SK-N-SH (cell line): ENCODE results near the gene ZNF592.

Experiments used
- RAD21 ChIP-seq: IDR thresholded peaks from 2 replicates; pipeline ENCODE4 v1.6.1; 2012; ENCODE audit warnings: mild to moderate bottlenecking, low read length
- TF ChIP-seq, protein P1 (sequence below): IDR thresholded peaks from 2 replicates; pipeline ENCODE4 v1.6.1; 2012; ENCODE audit warnings: mild to moderate bottlenecking, low read depth, low read length, moderate library complexity
- TF ChIP-seq, protein P2 (sequence below): fragments of 200-600 bp; sonication (generic); IDR thresholded peaks from 2 replicates; pipeline ENCODE4 v1.6.1; 2017; ENCODE audit warnings: antibody characterized with exemption, mild to moderate bottlenecking, moderate library complexity

DNA sequence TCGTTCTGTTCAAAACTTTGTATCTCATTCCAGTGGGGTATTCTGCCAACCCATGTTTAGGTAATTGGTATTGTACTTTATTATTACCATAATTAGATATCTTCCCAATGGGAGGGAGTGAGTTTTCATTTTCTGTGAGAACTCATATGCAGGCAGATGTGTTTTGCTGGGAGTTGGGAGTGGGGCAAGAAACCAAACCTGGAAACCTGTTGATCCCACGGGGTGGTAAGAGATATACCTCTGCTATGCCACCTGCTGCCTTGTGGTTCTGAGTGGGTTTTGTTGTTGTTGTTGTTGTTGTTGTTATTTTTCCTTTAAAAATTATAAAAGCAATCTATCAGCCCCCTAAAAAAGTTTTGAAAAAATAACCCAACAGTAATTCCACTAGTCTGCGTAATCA, 32.1 kb downstream of the ZNF592 start:
- TF ChIP-seq, protein P1, sequence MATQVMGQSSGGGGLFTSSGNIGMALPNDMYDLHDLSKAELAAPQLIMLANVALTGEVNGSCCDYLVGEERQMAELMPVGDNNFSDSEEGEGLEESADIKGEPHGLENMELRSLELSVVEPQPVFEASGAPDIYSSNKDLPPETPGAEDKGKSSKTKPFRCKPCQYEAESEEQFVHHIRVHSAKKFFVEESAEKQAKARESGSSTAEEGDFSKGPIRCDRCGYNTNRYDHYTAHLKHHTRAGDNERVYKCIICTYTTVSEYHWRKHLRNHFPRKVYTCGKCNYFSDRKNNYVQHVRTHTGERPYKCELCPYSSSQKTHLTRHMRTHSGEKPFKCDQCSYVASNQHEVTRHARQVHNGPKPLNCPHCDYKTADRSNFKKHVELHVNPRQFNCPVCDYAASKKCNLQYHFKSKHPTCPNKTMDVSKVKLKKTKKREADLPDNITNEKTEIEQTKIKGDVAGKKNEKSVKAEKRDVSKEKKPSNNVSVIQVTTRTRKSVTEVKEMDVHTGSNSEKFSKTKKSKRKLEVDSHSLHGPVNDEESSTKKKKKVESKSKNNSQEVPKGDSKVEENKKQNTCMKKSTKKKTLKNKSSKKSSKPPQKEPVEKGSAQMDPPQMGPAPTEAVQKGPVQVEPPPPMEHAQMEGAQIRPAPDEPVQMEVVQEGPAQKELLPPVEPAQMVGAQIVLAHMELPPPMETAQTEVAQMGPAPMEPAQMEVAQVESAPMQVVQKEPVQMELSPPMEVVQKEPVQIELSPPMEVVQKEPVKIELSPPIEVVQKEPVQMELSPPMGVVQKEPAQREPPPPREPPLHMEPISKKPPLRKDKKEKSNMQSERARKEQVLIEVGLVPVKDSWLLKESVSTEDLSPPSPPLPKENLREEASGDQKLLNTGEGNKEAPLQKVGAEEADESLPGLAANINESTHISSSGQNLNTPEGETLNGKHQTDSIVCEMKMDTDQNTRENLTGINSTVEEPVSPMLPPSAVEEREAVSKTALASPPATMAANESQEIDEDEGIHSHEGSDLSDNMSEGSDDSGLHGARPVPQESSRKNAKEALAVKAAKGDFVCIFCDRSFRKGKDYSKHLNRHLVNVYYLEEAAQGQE = no peak
- TF ChIP-seq, protein P2, sequence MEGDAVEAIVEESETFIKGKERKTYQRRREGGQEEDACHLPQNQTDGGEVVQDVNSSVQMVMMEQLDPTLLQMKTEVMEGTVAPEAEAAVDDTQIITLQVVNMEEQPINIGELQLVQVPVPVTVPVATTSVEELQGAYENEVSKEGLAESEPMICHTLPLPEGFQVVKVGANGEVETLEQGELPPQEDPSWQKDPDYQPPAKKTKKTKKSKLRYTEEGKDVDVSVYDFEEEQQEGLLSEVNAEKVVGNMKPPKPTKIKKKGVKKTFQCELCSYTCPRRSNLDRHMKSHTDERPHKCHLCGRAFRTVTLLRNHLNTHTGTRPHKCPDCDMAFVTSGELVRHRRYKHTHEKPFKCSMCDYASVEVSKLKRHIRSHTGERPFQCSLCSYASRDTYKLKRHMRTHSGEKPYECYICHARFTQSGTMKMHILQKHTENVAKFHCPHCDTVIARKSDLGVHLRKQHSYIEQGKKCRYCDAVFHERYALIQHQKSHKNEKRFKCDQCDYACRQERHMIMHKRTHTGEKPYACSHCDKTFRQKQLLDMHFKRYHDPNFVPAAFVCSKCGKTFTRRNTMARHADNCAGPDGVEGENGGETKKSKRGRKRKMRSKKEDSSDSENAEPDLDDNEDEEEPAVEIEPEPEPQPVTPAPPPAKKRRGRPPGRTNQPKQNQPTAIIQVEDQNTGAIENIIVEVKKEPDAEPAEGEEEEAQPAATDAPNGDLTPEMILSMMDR = no peak
- TF ChIP-seq RAD21 = no peak
